HG03342 (cell line): Measurements from ENCODE around the gene BZW2.
"Not testable (repeated sequence)": the region's sequence is repeated elsewhere in the genome, so short reads cannot be mapped to it uniquely, and the experiment has no call there.

Source experiments
- ATAC-seq: cut with Tn5 transposase; IDR thresholded peaks from one replicate; pipeline ENCODE4 v1.9.1; 2021; ENCODE audit warnings: mild to moderate bottlenecking, moderate library complexity; ENCODE audit not compliant: unreplicated experiment

The BZW2 gene

DNA sequence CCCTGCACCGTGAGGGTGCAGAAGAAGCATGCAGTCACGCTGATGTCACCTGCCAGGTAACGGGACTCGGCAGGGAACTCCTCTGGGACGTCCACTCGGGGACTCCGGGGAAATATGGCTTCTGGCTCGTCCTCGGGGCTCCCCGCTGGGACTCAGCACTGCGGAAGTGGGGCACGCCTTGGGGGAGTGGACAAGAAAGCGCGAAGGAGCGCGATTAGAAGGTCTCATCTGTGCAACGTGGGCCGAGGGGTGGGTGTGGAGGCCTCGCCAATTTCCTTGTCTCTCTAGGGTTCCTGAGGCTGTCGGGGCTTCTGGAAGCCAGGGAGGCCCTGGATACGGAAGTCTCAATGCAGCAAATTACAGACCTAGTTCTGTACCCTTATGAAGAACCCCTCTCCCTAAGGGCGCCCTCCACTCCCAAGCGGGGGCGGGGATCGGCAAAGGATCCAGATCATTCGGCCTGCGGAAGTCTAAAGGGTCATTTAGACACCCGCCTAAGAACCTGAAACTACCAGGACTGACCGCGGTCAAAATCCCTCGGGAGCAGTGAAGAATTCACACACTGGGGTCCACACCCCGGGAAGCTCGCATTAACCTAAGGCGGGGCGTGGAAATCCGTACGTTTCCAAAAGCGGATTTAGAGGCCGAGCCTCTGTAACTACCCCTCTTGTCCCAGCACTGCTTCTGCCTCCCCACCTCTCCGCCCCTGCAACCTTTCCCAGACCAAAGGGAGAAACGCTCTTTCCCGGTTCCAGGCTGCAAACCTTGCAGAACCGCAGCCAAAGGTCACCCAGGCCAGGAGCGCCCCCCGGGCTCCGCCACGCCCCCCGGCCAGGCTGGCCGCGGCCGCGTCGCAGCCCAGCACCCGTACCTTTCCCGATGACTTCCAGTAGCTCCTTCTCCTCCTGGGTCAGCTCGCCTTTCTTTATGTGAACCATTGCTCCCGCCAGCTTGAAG, 1.1 kb upstream of the BZW2 start:
- ATAC-seq = no peak

DNA sequence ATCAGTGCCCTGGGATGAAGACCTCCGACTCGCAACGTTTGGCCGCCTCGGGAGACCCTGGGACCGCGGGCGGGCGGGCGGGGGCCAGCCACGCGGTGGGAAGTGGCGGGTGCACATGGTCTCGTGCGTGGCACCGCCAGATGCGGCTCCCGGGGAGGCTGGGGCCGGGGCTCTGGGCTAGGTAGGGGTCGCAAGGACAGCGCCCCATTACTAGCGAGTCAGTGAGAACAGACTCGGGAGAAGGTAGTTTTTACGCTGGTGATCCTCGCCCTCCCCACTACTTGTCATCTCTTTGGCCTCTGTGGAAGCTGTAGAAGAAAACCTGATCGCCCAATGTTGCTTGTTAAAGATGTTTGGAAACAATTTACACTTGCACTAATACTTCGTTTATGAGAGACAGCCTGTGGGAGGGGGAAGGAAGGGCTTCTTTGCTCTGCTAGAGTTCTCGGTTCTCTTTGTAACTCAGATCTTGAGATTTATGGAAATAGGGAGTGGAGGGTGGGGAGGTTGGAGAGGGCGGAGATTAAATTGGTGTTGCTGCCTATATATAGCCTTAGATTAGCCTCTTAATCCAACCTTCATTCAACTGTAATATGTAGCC, 591 bp downstream of the BZW2 start:
- ATAC-seq = no peak

DNA sequence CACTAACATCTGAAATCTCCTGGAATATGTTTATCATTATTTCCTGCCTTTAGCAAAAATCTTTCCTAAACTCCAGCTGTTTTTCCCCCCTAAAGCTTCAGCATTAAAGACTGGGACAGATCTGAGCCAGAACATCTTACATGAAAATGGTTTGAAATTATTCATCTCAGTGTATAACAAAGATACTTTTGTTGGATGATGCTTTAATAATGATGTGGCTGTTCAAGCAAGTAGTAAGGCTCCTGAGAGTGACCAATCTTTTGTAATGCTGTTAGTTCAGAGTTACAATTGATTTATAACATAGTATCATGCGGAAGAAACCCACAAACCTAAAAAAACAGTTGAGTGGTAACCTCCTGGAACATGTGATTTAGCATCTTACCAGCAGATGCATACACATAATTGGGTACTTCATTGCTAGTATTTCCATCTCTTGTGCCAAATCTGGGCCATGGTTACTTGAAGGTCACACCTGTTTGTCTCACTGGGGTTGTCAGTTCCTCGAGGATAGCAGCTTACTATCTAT, 1.5 kb downstream of the BZW2 start:
- ATAC-seq = no peak

DNA sequence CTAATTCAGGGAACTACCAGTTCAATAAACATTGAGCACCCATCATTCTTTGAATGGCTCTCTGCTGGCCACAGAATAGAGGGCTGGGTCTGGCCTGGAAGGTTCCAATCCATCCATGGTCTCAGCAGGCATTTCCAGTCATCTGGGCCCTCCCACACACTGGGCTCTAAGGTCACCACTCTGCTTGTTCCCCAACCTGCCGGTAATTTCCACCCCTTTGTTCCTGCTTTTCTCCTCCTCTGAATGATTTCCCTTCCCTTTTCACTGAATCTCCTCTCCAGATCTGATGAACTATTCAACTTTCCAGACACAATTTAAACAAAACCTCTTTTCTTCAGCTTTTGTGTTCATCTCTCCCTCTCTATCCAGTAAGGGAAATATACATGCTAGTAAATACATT, 2.6 kb downstream of the BZW2 start:
- no peak for ATAC-seq

DNA sequence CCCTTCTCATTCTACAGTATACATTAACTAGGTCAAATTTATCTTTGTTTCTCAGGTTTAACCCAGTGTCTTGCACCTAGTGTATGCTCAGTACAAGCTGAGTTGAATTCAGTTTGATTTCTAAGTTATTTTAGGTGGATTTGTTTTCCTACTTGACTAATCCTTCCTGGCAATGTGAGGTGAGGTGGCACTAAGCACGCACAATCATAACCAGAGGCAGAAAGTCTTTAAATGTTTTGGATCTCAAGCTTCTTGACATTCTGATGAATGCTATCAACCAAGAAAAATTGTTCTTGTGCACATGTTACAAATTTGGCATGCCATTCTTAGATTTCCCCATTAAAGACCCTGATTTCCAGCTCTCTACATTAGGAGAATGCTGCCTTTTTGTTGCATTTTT, 3.2 kb downstream of the BZW2 start:
- no peak for ATAC-seq

DNA sequence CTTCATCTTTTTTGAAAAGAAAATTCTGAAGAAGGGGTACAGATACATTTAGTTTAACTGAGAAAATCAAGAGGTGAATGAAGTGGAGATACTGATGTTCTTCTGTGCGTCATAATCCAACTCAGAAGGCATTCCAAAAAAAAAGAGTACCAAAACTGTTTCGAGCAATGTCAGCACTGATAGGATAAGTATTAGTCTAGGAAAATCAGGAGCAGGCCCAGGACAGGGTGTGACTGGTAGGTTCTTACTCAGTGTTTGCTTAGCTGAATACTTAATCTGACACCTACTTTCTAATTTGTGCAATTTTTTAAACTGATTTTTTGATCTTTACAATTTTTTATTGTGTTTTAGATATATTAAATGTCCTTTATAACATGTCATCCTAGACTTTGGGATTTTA, 4.3 kb downstream of the BZW2 start:
- ATAC-seq = no peak

DNA sequence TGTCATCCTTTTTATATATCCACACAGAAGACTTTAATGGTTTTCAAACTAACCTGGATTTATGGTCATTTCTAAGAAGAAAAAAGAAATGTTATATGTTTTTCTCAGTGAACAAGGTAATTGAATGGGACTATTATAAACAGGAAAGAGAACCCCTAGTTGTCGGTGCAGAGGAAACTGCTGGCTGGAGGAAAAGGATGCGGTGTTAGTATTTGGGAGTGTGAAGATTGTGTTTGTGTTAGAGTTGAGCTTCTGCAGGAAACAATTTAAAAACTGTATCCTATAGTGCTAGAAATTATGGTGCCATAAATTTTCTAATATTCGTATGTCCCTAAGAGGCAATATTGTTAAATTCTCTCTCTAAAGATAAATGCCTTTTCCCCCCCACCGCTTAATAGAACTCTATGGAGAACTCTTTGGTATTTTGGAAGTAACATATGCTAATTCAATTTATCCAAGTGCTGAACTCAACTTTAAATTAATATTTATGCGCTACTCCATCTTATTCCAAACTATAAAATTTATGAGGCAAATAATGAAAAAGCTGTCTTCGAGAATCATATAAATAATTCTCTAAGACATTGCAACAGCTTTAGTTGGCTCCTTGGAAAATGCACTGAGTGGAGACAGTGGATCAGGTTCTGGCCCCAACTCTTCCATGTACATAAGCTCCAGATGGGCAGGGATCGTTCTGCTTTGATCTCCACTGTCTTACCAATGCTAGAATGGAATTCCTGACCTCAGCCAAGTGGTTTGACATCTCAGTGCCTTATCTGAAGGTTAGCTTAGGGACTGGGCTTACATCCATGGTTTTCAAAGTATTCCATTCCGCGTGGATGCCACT, 5.6 kb downstream of the BZW2 start:
- no peak for ATAC-seq

DNA sequence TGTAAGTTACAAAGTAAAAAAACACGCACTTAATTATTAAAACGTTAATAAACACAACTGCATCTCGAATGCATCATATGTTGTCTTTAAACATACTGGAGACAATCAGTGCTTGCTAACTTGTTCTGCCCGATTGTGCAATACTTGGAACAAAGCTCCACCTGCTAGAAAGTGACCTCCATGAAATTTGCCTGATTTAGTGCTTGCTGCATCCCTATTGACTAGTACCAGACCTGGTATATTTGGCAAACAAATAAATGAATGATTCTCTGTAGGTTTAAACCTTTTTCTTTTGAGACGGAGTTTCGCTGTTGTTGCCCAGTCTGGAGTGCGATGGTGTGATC, 6.2 kb downstream of the BZW2 start:
- no peak for ATAC-seq

DNA sequence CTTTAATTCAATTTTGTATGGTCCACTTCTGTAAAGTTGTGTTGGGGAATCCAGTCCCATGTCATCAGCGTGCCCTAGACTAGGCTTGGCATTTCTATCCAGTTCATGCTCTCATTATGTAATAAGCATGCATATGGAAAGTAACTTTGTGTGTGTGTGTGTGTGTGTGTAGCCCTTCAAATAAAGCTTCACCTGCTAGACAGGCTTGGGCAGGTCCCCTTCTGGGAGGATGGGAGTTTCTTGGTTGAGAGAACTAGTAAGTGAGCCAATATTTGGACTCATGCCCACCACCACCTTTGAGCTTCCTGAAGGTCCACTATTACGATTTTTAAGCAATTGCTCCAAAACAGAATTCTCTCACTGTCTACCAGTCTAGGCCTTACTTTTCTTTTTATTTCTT, 6.9 kb downstream of the BZW2 start:
- ATAC-seq = no peak

DNA sequence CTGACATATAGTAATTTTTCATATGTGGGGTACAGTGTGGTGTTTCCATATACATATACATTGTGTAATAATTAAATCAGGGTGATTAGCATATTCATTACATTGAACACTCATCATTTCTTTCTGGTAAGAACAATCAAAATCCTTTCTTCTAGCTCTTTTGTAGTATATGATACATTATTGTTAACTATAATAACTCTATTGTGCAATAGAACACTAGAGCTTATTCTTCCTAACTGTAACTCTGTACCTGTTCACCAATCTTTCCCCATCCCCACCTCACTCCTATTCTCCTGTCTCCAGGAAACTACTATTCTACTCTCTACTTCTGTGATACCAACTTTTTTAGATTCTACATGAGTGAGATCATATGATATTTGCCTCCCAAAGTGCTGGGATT, 9.4 kb downstream of the BZW2 start:
- no peak for ATAC-seq

DNA sequence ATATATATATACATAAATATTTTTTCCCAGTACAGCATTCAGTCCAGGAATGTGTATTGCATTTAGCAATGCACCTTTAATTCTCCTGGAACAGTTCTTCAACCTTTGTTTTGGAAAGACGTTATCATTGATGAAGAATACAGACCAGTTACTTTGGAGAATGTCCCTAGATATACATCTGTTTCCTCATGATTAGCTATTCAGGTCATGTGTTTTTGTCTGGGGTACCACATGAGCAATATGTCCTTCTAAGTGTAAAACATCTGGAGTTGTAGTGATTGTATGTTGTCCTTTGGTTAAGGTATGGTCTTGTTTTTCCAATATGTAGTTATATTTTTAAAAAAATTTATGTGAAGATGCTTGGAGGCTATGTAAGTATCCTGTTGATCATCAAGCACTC, 10.2 kb downstream of the BZW2 start:
- ATAC-seq = no peak

DNA sequence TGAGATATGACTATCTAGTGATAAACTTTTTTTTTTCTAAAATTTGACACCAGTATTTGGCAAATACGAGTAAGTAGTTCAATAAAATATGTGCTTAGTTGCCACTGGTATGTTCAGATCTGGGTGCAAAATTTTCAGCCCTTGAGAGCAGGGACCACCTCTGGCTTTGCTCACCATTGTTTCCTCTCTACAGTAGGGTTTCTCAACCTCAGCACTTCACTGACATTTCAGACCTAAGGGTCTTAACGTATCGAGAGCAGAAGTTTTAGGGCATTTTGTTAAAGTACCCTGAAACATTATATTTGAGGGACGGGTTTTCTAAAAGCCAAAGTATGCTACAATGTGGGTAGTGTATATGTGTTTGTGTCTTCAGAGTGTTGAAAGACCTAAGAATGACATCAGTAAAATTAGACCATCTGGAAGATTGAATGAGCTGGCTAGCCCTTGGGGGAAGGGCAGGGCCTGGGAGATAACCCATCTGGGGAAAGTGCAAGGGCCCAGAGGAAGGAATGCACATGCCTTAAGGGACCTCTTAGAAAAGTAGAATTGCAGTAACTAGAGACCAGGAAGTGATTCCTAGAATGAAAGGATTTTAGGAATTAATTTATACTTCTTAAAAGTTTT, 11.8 kb downstream of the BZW2 start:
- no peak for ATAC-seq

DNA sequence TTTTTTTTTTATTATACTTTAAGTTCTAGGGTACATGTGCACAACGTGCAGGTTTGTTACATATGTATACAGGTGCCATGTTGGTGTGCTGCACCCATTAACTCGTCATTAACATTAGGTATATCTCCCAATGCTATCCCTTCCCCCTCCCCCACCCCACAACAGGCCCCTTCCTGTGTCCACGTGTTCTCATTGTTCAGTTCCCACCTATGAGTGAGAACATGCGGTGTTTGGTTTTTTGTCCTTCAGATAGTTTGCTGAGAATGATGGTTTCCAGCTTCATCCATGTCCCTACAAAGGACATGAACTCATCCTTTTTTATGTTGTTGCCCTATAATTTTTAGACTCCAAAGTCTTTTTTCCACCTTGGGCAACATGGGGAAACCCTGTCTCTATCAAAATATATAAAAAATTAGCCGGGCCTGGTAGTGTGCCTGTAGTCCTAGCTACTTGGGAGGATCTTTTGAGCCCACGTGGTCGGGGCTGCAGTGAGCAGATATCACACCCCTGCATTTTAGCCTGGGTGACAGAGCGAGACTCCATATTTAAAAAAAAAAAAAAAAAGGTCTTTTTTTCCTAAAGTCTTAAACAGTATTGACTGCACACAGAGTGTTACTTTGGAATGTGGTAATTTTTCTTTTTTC, 14.0 kb downstream of the BZW2 start:
- ATAC-seq = not testable (repeated sequence)

DNA sequence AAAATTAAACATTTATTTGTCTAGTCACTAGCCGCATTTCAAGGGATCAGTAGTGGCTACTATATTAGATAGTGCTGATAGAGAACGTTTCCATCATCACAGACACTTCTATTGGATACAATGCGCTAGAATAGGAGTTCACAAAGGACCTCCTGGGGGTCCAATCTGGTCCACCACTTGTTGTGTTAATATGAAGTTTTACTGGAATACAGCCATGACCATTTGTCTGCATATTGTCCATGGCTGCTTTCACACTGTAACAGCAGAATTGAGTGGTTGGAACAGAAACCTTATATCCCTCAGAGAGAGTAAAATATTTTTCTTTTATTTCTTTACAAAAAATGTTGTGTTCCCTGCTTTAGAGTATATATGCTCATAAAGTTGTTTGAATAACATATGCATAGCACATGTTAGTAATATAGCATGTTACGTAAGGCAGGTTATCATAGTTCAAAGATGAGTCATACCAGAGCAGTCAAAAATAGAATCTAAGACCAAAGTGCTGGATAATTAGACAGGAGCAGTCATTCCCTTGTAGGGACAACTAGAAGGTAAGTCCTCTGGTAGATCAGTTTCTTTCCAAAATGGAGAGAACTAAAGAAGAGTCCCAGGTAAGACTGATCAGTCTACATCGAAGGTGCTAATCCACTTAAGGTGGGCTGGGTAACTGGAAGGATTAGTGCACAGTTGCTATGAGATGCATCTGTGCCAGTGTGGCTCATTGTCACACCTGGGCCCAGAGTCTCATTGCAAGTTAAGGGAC, 14.9 kb downstream of the BZW2 start:
- no peak for ATAC-seq

DNA sequence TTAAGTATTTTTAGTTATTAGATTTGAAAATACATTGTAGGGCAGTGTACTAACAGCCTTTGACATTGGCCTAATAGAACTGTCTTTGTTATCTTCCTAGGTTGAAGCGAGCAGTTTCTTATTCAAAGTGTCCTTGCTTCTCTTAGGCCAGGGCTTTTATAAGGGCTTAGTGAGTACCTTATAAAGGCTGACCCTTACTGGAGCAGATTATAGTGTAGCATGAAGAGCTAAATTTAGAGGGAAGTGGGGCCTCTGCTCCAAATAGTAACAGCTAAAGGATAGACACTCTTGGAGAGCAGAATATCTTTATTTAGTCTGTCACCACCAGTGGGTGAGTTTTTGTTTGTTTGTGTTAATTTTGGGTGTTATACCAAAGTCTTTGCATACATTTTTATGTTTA, 15.9 kb downstream of the BZW2 start:
- ATAC-seq = no peak

DNA sequence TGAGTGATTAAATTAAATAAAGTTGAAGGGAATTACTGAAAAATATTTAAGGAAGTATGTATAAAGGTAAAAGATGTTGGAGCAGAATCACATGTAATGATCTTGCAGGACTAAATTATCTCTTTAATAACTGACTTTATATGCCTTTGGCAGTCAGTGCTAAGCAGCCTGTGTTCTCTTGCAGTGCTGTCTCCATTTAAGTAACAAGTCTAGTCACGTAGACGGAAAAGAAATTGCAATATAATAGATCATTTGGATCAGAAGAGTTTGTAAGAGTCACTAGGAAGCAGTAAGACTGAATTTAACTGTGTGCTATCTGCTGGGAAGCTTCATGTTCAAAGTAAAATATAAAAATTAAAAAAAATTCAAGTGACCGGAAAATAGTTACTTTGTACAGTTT, 21.4 kb downstream of the BZW2 start:
- ATAC-seq = no peak

DNA sequence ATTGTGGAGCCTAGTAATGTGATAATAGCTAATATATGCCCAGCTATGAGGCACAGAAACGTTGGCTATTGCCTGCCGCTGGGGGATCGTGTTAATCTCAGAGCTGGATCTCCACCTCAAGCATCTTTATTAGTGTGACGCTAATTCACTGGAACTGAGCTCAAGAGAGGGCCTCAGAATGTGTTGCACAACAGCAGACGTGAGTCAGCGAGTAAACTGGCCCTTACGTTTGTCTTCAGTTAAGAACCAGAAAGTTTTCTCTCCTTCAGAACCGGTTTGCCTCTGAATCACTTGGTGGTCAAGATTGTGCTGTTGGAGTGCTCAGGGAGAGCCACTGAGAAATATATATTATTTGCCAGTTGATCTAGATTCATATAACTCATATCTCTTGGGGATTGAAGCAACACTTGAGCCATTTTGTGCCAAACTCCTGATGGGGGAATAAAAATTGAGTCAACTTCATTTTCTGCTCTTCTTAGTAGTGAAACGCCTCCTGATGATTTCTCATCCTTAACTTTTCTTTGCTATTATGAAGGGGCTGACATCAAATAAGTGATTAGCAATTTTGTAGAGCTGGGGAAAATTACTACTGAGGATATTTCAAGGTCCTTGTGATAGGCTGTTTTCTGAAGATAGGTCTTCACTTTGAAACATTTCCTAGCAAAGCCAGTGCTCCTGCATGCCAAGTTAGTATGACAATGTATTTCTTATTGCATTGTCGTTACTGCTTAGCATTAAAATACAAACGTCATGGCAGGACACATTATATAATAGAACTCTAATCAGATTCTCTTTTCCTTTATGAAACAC, 22.3 kb downstream of the BZW2 start:
- no peak for ATAC-seq

DNA sequence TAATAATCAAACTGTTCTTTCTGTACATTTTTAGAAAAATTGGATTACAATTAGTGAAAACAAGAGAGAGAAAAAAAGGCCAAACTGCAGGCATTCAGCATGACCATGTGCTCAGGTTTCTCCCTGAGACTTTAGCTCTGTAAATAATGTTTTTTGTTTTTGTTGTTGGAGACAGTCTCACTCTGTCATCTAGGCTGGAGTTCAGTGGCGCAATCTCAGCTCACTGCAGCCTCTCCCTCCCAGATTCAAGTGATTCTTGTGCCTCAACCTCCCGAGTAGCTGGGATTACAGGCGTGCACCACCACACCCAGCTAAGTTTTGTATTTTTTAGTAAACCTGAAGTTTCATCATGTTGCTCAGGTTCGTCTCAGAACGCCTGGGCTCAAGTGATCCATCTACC, 23.0 kb downstream of the BZW2 start:
- ATAC-seq = no peak

DNA sequence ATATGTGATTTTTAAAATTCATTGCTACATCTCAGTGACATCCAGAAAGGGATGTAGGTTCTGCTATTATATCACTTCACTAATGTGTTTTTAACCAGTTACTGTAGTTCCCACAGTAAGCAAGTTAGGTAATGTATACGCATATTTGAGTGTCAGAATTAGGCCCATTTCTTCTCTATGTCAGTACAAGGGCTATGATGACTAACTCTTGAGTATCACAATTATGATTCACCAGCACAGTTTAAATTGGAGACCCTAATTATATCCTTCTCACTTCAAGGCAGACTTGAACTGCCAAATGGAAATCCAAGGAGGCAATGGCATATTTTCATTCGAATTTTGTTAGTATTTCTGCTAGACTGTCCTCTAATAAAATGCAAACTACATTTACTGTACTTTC, 23.6 kb downstream of the BZW2 start:
- ATAC-seq = no peak
